HG03457 (cell line): ENCODE measurements around the gene TTLL11.
"Not testable (repeated sequence)": the region's sequence is repeated elsewhere in the genome, so short reads cannot be mapped to it uniquely, and the experiment has no call there.

Experiments
- ATAC-seq: cut with Tn5 transposase; IDR thresholded peaks from one replicate; pipeline ENCODE4 v1.9.1; 2021; ENCODE audit warnings: moderate number of reproducible peaks; ENCODE audit not compliant: unreplicated experiment

TTLL11 gene

DNA sequence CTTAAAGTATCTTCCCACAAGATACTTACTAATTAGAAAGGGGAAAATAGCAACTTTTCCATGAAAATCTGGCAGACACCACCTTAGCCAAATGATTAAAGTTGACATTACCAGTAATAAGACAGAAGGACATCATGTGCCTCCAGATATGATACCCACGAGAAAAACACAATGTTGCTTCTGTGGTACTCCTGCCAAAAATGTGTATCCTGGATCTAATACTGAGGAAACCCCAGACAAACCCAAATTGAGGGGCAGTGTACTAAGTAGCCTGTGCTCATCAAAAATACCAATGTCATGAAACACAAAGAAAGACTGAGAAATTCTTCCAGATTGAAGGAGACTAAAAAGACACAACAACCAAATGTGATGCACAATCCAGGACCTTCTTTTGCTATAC is 85.3 kb downstream of the TTLL11 start:
- no peak for ATAC-seq

DNA sequence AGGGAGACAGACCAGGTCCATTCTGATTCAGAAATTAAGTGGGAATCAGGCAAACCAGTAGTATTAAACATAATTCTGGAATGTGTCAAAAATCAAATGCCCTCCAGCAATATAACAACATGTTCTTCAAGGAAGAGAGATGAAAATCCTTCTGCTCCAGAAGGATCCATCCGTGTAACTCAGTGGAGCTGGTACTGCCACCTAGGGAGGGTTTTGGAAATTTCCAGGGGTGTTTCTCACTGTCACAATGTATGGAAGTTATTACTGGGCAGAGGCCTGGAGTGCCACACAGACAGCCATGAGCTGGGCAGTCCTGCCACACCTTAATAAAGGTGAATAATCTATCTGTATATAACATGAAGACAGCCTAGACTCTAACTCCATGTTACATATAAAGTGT is 87.5 kb downstream of the TTLL11 start:
- no peak for ATAC-seq

DNA sequence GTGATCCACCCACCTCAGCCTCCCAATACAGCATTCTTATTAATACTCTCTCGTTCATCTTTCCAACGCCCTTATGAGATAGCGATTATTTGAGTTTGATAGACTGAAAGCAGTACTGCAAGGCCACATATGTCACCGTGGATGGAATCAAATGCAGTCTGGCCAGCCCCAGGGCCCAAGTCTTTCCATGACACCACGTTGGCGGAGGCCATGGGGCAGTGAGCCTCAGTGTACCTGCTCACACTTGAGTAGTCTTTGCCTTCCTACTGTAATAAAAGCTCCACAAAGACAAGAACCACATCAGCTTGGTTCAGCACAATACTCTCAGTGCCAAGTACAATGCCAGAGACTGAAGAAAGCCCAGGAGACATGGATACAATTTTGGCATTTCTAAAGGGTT is 88.5 kb downstream of the TTLL11 start:
- ATAC-seq = no peak

DNA sequence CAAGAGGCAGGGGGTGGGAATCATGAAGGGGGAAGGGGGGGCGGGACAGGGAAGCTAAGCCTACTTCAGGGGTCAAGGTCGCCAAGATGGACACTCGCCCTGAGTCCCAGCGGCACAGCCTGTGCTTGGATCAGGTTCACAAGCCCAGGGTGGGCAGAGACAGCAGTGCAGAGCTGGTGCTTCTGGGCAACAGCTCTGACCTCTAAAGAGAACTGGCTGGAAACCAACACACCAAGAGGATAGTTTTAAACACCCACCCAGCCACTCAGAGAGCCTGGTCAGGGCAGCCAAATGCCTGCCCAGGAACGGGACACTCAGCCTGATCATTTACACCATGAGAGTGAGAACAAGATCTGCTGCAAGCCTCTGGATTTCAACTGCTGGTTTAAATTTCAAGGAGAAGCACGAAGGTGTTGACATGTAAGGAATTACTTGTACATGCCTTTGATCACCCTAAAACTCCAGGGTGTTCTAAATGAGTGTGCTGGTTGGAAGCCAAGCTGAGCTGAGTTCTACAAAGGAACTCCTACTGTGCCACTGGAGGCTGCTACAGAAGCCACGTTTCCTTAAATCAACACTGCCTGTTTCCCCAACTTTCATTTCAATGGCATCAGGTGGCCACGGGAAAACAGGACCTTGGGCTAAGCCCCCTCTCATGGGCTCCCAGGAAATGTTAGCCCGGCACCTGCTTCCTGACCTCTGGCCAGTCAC is 91.5 kb downstream of the TTLL11 start:
- no peak for ATAC-seq

- ATAC-seq = not testable (repeated sequence)
Observed at GRCh38 chr9:122000526-122000925, 92.6 kb downstream of the TTLL11 start.

DNA sequence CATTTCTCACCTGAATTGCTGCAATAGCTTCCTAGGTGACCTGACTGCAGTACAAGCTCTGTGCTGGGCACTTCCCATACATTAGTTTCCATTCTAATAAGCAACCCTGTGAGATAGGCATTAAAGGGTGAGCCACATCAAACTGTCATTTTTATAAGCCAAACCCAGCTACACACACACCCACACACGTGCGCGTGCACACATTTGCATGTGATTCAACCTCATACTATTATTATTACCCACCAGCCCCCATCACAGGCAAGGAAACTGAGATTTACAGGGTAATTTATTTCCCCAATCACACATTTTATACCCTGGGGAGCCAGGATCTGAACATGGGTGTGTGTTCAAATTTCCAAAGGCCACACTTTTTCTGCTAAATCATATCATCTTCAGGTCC is 93.6 kb downstream of the TTLL11 start:
- ATAC-seq = no peak

DNA sequence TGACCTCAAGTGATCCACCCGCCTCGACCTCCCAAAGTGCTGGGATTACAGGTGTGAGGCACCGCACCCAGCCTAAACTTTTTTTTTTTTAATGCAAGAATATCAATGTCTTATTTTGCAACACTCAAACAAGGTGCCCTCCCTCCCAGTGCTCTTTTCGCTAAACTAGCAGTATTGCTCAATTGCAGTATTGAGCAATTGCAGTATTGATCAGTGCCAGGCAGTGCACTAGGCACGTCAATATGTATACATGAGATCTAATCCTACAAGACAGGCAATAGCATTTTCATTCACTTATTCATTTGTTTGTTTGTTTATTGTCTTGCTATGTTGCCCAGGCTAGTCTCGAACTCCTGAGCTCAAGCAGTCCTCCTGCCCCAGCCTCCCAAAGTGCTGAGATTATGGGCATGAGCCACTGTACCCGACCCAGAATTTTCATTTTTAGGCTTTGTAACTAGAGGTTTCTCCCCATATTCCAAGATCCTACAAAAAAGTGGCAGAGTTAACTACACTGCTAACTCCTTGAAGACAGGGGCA is 94.5 kb downstream of the TTLL11 start:
- ATAC-seq = no peak

DNA sequence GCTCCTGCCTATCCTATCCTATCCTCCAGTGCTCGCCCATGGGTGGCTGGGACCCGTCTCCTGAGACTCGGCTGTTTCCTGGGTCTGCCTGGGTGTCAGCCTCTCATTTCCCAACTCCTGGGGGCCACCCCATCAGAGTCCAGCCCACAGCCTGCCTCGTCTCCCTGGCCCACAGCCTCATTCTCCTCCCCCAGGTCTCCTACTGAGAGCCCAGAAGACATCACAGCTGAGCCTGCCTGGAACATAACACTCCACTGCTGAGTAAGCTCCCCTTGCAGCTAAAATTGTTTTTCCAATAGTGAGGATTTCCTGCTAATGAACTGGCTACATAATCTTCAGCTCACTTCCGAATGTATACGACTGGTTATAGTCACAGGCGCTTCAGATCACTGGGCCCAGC is 95.3 kb downstream of the TTLL11 start:
- ATAC-seq = no peak

- no peak for ATAC-seq
Observed at GRCh38 chr9:121996783-121997182, 96.3 kb downstream of the TTLL11 start.

DNA sequence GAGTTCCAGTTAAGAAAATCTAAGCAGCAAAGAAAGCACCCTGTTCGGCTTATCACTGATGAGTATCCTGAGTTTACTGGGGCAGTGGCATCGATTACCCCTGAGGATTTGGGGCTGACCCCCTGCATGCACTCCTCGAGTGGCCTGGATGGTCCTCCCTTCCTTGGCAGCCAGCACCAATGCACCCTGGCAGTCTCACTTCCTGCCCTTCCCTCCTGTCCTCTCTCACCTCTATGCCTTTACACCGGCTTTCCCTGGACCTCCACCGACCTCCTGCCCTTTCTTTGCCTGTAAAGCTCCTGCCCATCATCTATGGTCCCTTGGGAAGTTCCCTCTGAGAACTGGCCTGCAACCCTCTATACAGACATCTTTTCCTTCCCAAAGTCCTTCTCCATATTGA is 97.1 kb downstream of the TTLL11 start:
- ATAC-seq = no peak

DNA sequence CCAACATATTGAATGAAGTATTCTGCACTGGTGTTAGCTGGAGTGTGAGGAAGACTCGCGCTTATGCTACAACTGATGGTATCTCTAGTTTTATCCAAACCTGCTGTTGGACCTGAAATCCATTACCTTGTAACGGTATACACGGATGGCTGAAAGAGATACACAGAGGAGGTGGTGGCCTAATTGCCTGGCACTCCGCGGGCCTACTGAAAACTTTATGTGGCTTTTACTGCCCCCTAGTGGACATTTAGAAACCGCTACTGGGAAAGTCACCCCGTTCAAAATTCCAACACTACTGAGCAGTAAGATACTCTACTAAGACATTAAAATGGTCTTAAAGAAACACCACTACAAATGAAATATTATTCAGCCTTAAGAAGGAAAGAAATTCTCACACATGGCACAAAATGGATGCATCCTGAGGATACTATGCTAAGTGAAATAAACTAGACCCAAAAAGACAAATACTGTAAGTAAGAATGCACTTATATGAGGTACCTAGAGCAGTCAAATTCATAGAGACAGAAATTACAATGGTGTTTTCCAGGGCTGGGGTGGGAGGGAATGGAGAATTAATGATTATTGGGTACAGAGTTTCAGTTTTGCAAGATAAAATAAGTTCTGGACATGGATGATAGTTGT is 100.4 kb downstream of the TTLL11 start:
- ATAC-seq = no peak

- no peak for ATAC-seq
Observed at GRCh38 chr9:121991307-121991661, 101.8 kb downstream of the TTLL11 start.

DNA sequence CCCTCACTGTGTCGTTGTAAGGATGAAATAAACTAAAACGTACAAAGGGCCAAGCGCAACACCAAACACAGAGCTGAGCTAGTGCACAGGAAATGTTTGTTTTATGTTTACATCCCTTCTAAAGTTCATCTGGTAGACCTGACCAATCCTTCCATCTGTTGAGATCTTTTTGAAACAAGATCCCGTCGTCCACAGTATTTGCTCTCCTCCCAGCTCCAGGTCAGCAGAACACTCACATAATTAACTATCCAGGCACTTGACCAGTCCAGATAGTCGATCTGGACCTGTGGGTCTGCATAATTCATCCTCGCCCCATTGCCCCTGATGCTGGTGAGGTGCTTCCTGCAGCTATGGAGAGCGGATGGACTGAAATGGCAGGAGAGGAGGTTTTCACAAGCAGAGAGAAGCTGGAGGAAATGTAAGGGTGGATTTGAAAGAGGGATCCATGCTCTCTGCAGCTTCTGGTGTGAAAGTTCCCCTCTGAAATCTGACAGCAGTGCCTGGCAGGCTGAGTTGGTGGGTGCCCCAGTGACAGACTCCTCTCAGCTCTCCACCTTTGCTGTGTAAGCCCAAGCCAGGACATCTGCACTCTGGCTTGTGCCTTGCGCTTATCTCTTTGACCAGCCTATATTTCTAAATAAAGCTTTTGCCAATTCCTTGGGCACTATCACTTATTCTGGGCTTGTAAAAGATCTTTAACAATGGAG is 102.4 kb downstream of the TTLL11 start:
- ATAC-seq = no peak

DNA sequence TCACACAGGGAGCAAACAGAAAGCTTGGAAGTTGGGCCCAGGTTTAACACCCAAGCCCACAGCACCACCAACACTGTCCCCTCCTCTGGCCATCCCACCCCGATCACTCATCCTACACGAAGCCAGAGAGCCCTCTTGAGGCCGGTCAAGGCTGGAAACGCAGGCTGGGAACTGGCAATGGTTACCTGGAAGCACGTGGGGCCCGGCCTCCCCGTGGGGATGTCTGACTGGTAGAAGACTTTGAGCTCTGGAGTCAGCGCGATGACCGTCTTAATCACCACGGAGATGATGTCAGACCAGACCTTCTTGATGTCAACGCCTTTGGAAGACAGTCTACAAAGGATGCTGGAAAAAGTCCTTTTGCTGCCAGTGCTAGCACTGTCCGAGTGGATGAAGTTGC is 104.1 kb downstream of the TTLL11 start:
- no peak for ATAC-seq

- no peak for ATAC-seq
Observed at GRCh38 chr9:121987314-121987713, 105.8 kb downstream of the TTLL11 start.

GRCh38 chr9:121985792-121986494 is 107.2 kb downstream of the TTLL11 start:
- ATAC-seq = no peak

GRCh38 chr9:121984726-121985402 is 108.2 kb downstream of the TTLL11 start:
- ATAC-seq = no peak

DNA sequence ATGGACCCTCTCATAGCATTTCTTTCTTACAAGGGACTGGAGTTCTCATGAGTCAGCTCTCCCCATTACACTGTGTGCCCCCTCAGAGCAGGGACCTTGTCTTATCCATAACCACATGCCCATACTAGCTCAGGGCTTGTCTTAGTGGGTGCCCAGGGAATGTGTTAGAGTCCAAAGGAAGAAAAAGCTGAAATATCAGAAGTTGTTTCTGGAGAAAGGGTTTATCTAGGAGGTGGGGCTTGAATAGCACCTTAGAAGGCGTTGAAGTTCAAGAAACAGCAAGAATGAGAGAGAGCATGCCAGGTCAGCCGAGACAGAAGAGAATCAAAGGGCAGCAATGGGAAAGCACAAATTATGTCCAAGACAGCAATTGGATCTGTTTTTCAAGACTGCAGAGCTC is 109.4 kb downstream of the TTLL11 start:
- no peak for ATAC-seq

GRCh38 chr9:121981118-121981883 is 111.8 kb downstream of the TTLL11 start:
- no peak for ATAC-seq

GRCh38 chr9:121980665-121981064 is 112.4 kb downstream of the TTLL11 start:
- ATAC-seq = not testable (repeated sequence)
